Endothelial cell of umbilical vein (primary cell): Measurements from ENCODE around the gene LUZP2. TPM values are rescaled to one million over a fixed set of nuclear protein-coding genes. Genes with fewer than 3 reads are reported as not detected.

Experiments
- BruUV-seq: library from RNA; stranded (reverse); fragments of 400-500 nt; replicated peaks from 2 replicates; lab custom pipeline; 2021; lab: Mats Ljungman, UMichigan
- CTCF ChIA-PET: fragments of 300-600, 350-600 bp; sonication (Branson Sonifier 250); formaldehyde crosslinking; loops from one replicate; lab custom pipeline; 2021; ENCODE audit warnings: antibody characterized with exemption, inconsistent platforms; lab: Charles Lee
- POLR2A ChIA-PET: fragments of 300-600, 350-600 bp; sonication (Branson Sonifier 250); formaldehyde crosslinking; loops from one replicate; lab custom pipeline; 2021; ENCODE audit warnings: antibody characterized with exemption, inconsistent platforms; lab: Charles Lee
- DNase-seq: peaks from one replicate; pipeline ENCODE4 v3.0.0-alpha.2; 2011; ENCODE audit warnings: low read depth, low spot score
- FAIRE-seq: peaks from 2 replicates; lab custom pipeline; 2011; peaks lifted over from hg19 to GRCh38; lab: Jason Lieb, UNC
- H2AFZ ChIP-seq: 2 replicates; pipeline ENCODE4 v1.6.0; 2012; ENCODE audit warnings: low read depth, low read length, control low read depth, inconsistent platforms
- H3K27ac ChIP-seq: 2 replicates; pipeline ENCODE4 v1.5.1; 2011; ENCODE audit warnings: low read depth, mild to moderate bottlenecking, control low read depth, low read length, moderate library complexity; ENCODE audit not compliant: insufficient read depth
- H3K27me3 ChIP-seq, 2 experiments: 2 replicates each; pipeline versions ENCODE4 v1.6.0 to v1.6.1; 2011; ENCODE audit warnings: low read length in 2 of 2, mixed read lengths in 1 of 2; ENCODE audit not compliant: control insufficient read depth in 2 of 2, insufficient read depth in 2 of 2
- H3K36me3 ChIP-seq, 2 experiments: 2 replicates in 1 of 2; 3 replicates in 1 of 2; pipeline ENCODE4 v1.5.1; 2011; ENCODE audit warnings: low read length in 2 of 2, mild to moderate bottlenecking in 1 of 2, moderate library complexity in 1 of 2; ENCODE audit not compliant: control insufficient read depth in 2 of 2, insufficient read depth in 2 of 2; ENCODE audit errors: extremely low read depth in 1 of 2
- H3K4me1 ChIP-seq: 3 replicates; pipeline ENCODE4 v1.5.1; 2011; ENCODE audit warnings: mild to moderate bottlenecking, low read length; ENCODE audit not compliant: control insufficient read depth, insufficient read depth; ENCODE audit errors: extremely low read depth
- H3K4me2 ChIP-seq: 2 replicates; pipeline ENCODE4 v1.6.1; 2011; ENCODE audit warnings: low read length, control low read depth, mixed read lengths; ENCODE audit not compliant: insufficient read depth
- H3K4me3 ChIP-seq, 3 experiments: fragments of 200-600 bp in 1 of 3; sonication (generic), shearing (Covaris generic) in 1 of 3; replicated peaks in 1 of 3; 2 replicates each; pipeline ENCODE4 v1.5.1; 2011 to 2016; ENCODE audit warnings: control low read depth in 3 of 3, low read length in 3 of 3, mild to moderate bottlenecking in 2 of 3, inconsistent platforms in 1 of 3, low read depth in 1 of 3, moderate library complexity in 1 of 3; ENCODE audit not compliant: insufficient read depth in 1 of 3
- H3K79me2 ChIP-seq: 2 replicates; pipeline ENCODE4 v1.6.0; 2012; ENCODE audit warnings: low read length, inconsistent platforms; ENCODE audit not compliant: control insufficient read depth, insufficient read depth
- H3K9ac ChIP-seq: replicated peaks from 2 replicates; pipeline ENCODE3; 2011; ENCODE audit warnings: low read length, control low read depth; ENCODE audit not compliant: insufficient read depth; ENCODE audit errors: extremely low read depth
- H3K9me1 ChIP-seq: replicated peaks from 3 replicates; pipeline ENCODE4 v1.6.0; 2011; ENCODE audit warnings: mild to moderate bottlenecking, low read length; ENCODE audit not compliant: control insufficient read depth, insufficient read depth; ENCODE audit errors: extremely low read depth
- H3K9me3 ChIP-seq: replicated peaks from 2 replicates; pipeline ENCODE4 v1.5.1; 2012; ENCODE audit warnings: low read length, inconsistent platforms; ENCODE audit not compliant: control insufficient read depth, insufficient read depth
- H4K20me1 ChIP-seq: replicated peaks from 2 replicates; pipeline ENCODE3; 2011; ENCODE audit warnings: mild to moderate bottlenecking, low read length; ENCODE audit not compliant: control insufficient read depth, insufficient read depth; ENCODE audit errors: extremely low read depth
- CTCF ChIP-seq, 2 donors: IDR thresholded peaks; 1 replicate in 1 of 2; 2 replicates in 1 of 2; pipeline ENCODE4 v1.5.1; 2011; ENCODE audit warnings: low read length in 2 of 2, mild to moderate bottlenecking in 2 of 2, moderate library complexity in 2 of 2, control low read depth in 1 of 2, inconsistent platforms in 1 of 2, low read depth in 1 of 2; ENCODE audit not compliant: insufficient read depth in 1 of 2; ENCODE audit errors: extremely low read depth in 1 of 2
- EZH2 ChIP-seq: IDR thresholded peaks from 2 replicates; pipeline ENCODE4 v1.6.1; 2012; ENCODE audit warnings: borderline replicate concordance, low read depth, mild to moderate bottlenecking, moderate library complexity, low read length, inconsistent platforms; ENCODE audit not compliant: severe bottlenecking
- FOS ChIP-seq: IDR thresholded peaks from 2 replicates; pipeline ENCODE4 v1.6.1; 2011; ENCODE audit warnings: mild to moderate bottlenecking, low read length, moderate library complexity, borderline replicate concordance; ENCODE audit not compliant: insufficient read depth
- GATA2 ChIP-seq: IDR thresholded peaks from 2 replicates; pipeline ENCODE4 v1.7.0; 2011; ENCODE audit warnings: low read depth, mild to moderate bottlenecking, moderate library complexity, mixed read lengths, low read length; ENCODE audit not compliant: insufficient read length, insufficient read depth
- JUN ChIP-seq: IDR thresholded peaks from 2 replicates; pipeline ENCODE4 v1.6.1; 2011; ENCODE audit warnings: borderline replicate concordance, low read depth; ENCODE audit not compliant: insufficient read length, insufficient read depth
- MAX ChIP-seq: IDR thresholded peaks from 2 replicates; pipeline ENCODE4 v1.6.1; 2011; ENCODE audit not compliant: insufficient read depth, insufficient read length
- MYC ChIP-seq: IDR thresholded peaks from one replicate; pipeline ENCODE4 v1.6.1; 2011; ENCODE audit warnings: mild to moderate bottlenecking, low read depth, low read length
- POLR2A ChIP-seq: IDR thresholded peaks from 2 replicates; pipeline ENCODE4 v1.6.1; 2012; ENCODE audit warnings: low read depth, mild to moderate bottlenecking, control low read depth, low read length
- POLR2AphosphoS5 ChIP-seq: IDR thresholded peaks from 2 replicates; pipeline ENCODE4 v1.6.1; 2012; ENCODE audit warnings: low read depth, mild to moderate bottlenecking, control low read depth, low read length, moderate library complexity; ENCODE audit not compliant: insufficient read depth
- dilution Hi-C: fragments of 300-500 bp; cut with MboI; formaldehyde crosslinking; loops from one replicate; pipeline ENCODE4 v1.15.0; 2019; ENCODE audit warnings: low sequenced_read_pairs; ENCODE audit not compliant: extremely low pct_ligation_motif_present
- intact Hi-C: fragments of 100-400 bp; cut with micrococcal nuclease; formaldehyde crosslinking; loops from one replicate; pipeline ENCODE4 v1.10.0; 2022
- polyA plus RNA-seq, 4 experiments: library from polyadenylated mRNA; depleted of rRNA in 3 of 4; stranded (reverse) in 3 of 4; unstranded in 1 of 4; fragments of >200 nt; gene quantifications; 2 replicates each; pipeline versions ENCODE4 v1.2.1 to v1.2.3, GENCODE V29; 2011 to 2012; ENCODE audit warnings: missing spikeins in 1 of 4
- total RNA-seq: library from RNA; stranded (reverse); gene quantifications from 2 replicates; pipeline ENCODE4 v1.2.3, GENCODE V29; 2021

LUZP2 gene
- total and polyA plus RNA-seq, 2 donors (not counting 3 experiments of a cell fraction or from before 2014, with no cell fraction given): 0.07 TPM; not detected in 1

GRCh38 chr11:24880962-24881361 lies 384.1 kb downstream of the LUZP2 start:
- Histone ChIP-seq H3K9me1 (no peaks in the 10 kb centered on the region), H3K27ac (no peak overlapping the region), H3K27me3 (no peaks in the 10 kb centered on the region), H3K4me2 (no peak overlapping the region), H4K20me1 (no peaks in the 10 kb centered on the region), H3K36me3 (no peaks in the 10 kb centered on the region), H3K9me3 (no peaks in the 10 kb centered on the region), H3K4me3 (no peak overlapping the region), H2AFZ (no peak overlapping the region), H3K4me1 (no peaks in the 10 kb centered on the region), H3K9ac (no peak overlapping the region), H3K79me2 (no peaks in the 10 kb centered on the region)
- intact Hi-C loops (no loop called here), dilution Hi-C loops (no loop called here)
- DNase-seq (no peak), FAIRE-seq (no peak)
- CTCF ChIA-PET: no interaction called here
- TF ChIP-seq GATA2 (no peak), JUN (no peak), FOS (no peak), POLR2A (no peak), EZH2 (no peak), MAX (no peak), MYC (no peak), CTCF (IDR thresholded peaks at IDR 0.05; ENCODE audit: extremely low read depth in 1 of 2, insufficient read depth in 1 of 2, low read depth in 1 of 2, low read length in 2 of 2) (no peak), POLR2AphosphoS5 (no peak)
- POLR2A ChIA-PET: no interaction called here
- BruUV-seq: no TSS peak
